NOMO-1 treated with DMSO at 0.1 percent for 48 hours (cell line): ENCODE data around the gene BTBD2.

Experiments
- DNase-seq: peaks from one replicate; lab custom pipeline; 2025; ENCODE audit not compliant: unreplicated experiment; lab: John Stamatoyannopoulos, UW

BTBD2 gene

GRCh38 chr19:1987197-1988187 lies 28.0 kb downstream of the BTBD2 start:
- no peak for DNase-seq

- no peak for DNase-seq
Measured at GRCh38 chr19:1986357-1987162, 29.0 kb downstream of the BTBD2 start.

GRCh38 chr19:1985588-1986356 lies 29.7 kb downstream of the BTBD2 start:
- no peak for DNase-seq

GRCh38 chr19:1984357-1984756 lies 31.2 kb downstream of the BTBD2 start:
- DNase-seq: no peak

GRCh38 chr19:1981253-1981652 lies 34.3 kb downstream of the BTBD2 start:
- no peak for DNase-seq

- no peak for DNase-seq
Measured at GRCh38 chr19:1980809-1981181, 34.7 kb downstream of the BTBD2 start.

GRCh38 chr19:1980091-1980808 lies 35.3 kb downstream of the BTBD2 start:
- no peak for DNase-seq

- no peak for DNase-seq
Measured at GRCh38 chr19:1979642-1980041, 35.9 kb downstream of the BTBD2 start.

- no peak for DNase-seq
Measured at GRCh38 chr19:1979017-1979416, 36.5 kb downstream of the BTBD2 start.

- DNase-seq: no peak
Measured at GRCh38 chr19:1978346-1978894, 37.1 kb downstream of the BTBD2 start.

- DNase-seq: no peak
Measured at GRCh38 chr19:1977120-1977519, 38.4 kb downstream of the BTBD2 start.

GRCh38 chr19:1975162-1975480 lies 40.4 kb downstream of the BTBD2 start:
- DNase-seq: no peak

- no peak for DNase-seq
Measured at GRCh38 chr19:1974381-1975161, 40.9 kb downstream of the BTBD2 start.

GRCh38 chr19:1970806-1971502 lies 44.6 kb downstream of the BTBD2 start:
- DNase-seq: no peak

- DNase-seq: no peak
Measured at GRCh38 chr19:1970003-1970805, 45.3 kb downstream of the BTBD2 start.

- no peak for DNase-seq
Measured at GRCh38 chr19:1969176-1970002, 46.1 kb downstream of the BTBD2 start.
